Stimulated activated CD8-positive, alpha-beta memory T cell treated with anti-CD3 and anti-CD28 coated beads, Interleukin-15, amount 100 ng/mL, for 48 hours (primary cell): Measurements from ENCODE around the gene FHOD3.

ENCODE experiments used
- DNase-seq, 2 donors: peaks; one replicate each; pipeline ENCODE4 v3.0.0-alpha.2; 2020; ENCODE audit warnings: low read depth in 2 of 2

FHOD3 gene

DNA sequence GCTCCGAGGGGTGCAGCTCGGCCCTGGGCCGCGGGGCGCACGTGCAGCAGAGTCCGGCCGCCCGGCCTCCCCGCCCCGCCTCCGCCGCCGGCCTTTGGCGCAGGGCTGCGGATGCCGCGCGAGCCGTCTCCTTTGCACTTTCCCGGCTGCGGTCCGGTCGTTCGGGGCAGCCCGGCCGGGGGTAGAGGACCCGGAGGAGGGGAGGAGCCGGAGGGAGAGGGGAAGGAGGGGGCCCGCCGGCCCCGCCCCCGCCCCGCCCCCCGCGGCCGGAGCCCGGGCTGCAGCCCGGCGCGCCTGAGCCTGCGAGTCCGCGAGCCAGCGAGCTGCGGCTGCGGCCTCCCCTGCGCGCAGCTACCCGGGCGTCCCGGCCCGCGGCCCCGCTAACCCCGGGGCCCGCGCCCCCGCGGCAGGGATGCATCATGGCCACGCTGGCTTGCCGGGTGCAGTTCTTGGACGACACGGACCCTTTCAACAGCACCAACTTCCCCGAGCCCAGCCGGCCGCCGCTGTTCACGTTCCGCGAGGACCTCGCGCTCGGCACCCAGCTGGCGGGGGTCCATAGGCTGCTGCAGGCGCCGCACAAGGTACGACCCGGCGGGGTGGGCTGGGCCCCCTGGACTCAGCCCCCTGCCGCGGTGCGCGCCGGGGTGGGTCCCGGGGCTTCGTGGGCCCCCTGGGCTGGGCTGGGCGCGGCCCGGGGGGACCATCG is at the start of gene FHOD3:
TSS of gene FHOD3 (plus strand) at position 297 of the 709 bp plus-strand sequence. CDS start at position 420, 123 bp downstream.
- no peak for DNase-seq

- no peak for DNase-seq
Observed at GRCh38 chr18:36249392-36249791, 48.1 kb upstream of the FHOD3 start.

GRCh38 chr18:36250827-36251226 is 46.7 kb upstream of the FHOD3 start:
- no peak for DNase-seq

- DNase-seq = no peak
Observed at GRCh38 chr18:36255072-36255698, 42.3 kb upstream of the FHOD3 start.

- no peak for DNase-seq
Observed at GRCh38 chr18:36256094-36256493, 41.4 kb upstream of the FHOD3 start.

DNA sequence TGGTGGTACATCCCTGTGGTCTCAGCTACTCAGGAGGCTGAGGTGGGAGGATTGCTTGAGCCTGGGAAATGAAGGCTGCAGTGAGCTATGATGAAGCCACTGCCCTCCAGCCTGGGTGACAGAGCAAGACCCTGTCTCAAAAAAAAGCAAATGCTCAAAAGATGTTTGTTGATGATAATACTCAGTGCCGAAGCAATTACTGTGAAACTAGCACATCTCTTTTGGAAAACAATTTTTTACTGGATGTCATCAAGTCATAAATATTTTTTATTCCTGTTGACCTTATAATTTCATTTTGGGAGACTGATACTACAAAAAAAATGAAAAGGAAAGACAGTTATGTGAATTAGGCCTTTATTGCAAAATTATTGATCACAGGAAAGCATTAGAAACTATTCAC is 34.5 kb upstream of the FHOD3 start:
- no peak for DNase-seq

DNA sequence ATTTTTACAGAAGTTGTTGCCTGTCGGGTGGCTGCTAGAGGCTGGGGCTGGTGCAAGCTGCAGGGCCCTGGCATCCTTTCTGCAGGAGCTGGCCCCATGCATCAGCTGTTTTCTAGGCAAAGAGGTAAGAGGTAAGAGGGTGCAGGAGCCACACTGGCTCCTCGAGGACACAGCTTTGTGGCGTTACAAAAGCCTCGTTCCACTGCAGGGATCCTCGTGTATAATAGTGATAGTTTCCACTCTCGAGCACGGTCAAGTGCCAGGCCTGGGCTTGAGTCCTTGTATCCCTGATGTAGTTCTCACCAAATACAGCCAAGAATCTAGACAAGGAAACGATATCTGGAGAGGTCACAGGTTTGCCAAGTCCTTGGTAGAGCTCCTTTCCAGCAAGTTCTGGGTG is 33.2 kb upstream of the FHOD3 start:
- no peak for DNase-seq

GRCh38 chr18:36265015-36265414 is 32.5 kb upstream of the FHOD3 start:
- DNase-seq = no peak

GRCh38 chr18:36269157-36269556 is 28.4 kb upstream of the FHOD3 start:
- no peak for DNase-seq

- no peak for DNase-seq
Observed at GRCh38 chr18:36271153-36271552, 26.4 kb upstream of the FHOD3 start.

GRCh38 chr18:36273347-36273746 is 24.2 kb upstream of the FHOD3 start:
- no peak for DNase-seq

GRCh38 chr18:36274083-36274715 is 23.3 kb upstream of the FHOD3 start:
- no peak for DNase-seq

GRCh38 chr18:36275561-36275960 is 22.0 kb upstream of the FHOD3 start:
- DNase-seq = no peak

DNA sequence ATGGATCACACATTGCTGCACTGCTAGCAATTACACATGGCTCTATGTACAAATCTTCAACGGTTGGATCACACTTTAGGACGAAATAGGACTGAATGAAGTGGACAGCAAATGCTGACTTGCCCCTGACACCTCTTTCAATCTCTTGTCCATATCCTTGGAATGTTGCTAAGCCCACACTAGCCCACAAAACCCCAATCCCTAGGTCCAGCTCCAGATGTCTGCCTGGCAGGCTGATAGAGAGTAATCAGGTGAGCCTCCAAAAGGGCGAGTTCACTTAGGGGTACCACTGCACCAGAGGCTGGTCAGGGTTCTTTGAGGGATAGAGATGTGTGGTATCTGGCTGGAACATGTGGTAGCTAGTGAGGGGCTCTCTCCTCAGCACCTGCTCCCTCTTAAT is 18.5 kb upstream of the FHOD3 start:
- no peak for DNase-seq

DNA sequence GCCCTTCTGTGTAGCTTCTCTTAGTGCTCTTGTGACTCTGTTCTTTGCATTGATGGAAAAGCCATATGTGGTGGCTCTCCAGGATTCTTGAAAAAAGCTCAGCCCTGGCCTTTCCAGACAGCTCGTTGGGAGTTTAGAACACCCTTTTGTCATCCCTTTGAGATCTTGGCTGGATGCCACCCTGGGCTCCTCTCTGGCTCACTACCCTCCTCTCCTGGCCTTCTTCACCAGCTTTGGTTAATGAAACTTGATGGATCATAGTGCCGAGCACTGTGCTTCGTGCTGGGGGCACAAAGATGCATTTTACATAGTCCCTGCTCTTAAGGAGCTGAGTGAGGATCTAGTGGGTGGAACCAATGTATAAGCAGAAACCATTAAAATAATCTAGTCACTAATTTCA is 15.6 kb upstream of the FHOD3 start:
- no peak for DNase-seq

DNA sequence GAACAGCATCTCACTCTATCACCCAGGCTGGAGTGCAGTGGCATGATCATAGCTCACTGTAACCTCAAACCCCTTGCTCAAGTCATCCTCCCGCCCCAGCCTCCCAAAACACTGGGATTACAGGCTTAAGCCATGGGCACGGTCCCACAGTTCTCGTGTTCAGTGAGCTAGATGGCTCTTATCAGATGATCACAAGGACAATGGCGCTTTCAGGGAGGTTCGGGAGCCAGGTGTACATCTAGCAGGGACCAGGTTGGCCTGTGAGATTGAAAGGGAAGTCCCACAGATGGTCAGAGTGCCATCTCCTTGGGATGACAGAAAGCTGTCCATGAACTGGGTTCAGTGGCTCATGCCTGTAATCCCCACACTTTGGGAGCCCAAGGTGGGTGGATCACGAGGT is 14.1 kb upstream of the FHOD3 start:
- DNase-seq = no peak

- DNase-seq = no peak
Observed at GRCh38 chr18:36284268-36284667, 13.2 kb upstream of the FHOD3 start.

DNA sequence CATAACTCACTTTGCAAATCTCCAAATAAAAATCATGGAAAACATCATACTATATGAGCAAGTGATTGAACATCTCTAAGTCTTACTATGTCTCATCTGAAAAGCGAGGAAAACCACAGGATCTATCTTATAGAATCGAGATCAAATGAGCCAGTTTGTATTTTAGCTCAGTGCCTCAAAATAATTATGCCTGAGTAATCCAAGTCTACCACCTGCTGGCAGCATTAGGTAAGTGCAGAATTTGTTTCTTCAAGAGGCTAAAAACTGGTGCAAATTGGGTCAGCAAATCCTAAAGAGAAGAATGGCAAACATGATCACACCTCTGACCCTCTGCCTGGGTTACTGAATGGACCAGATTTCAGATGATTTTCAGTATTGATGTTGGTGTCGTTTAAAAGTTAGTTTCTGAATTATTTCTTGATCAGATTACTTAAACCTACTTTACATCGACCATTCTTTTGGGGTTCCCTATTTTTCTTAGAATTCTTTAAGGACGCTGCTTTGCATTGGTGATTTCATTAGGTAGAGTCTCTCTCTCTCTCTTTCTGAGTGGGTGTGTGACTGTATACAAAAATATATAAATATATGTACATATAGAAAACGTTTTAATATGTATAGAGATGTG is 12.7 kb upstream of the FHOD3 start:
- no peak for DNase-seq

- no peak for DNase-seq
Observed at GRCh38 chr18:36287653-36288052, 9.9 kb upstream of the FHOD3 start.

GRCh38 chr18:36288689-36289088 is 8.8 kb upstream of the FHOD3 start:
- no peak for DNase-seq

GRCh38 chr18:36294031-36294430 is 3.5 kb upstream of the FHOD3 start:
- DNase-seq = no peak

- no peak for DNase-seq
Observed at GRCh38 chr18:36295214-36295613, 2.3 kb upstream of the FHOD3 start.

DNA sequence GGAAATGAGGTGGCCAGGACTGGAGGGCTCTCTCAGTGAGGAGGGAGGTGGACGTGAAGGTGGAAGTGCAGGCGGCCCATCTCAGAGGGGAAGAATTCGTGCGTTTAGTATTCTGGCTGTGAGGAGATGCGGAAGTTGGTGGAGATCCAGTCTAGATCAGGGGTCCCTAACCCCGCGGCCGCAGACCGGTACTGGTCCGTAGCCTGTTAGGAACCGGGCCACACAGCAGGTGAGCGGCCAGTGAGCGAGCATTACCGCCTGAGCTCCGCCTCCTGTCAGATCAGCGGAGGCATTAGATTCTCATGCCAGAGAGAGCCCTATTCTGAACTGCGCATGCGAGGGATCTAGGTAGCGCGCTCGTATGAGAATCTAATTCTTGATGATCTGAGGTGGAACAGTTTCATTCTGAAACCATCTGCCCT is 1.6 kb upstream of the FHOD3 start:
- no peak for DNase-seq
